Bone marrow (tissue), 2 donors: ENCODE results near the gene IL6ST.
"Not testable (repeated sequence)": the region's sequence is repeated elsewhere in the genome, so short reads cannot be mapped to it uniquely, and the experiment has no call there.

Experiments used
- DNase-seq, 2 donors: peaks; one replicate each; lab custom pipeline; 2025; lab: John Stamatoyannopoulos, UW

Gene IL6ST

DNA sequence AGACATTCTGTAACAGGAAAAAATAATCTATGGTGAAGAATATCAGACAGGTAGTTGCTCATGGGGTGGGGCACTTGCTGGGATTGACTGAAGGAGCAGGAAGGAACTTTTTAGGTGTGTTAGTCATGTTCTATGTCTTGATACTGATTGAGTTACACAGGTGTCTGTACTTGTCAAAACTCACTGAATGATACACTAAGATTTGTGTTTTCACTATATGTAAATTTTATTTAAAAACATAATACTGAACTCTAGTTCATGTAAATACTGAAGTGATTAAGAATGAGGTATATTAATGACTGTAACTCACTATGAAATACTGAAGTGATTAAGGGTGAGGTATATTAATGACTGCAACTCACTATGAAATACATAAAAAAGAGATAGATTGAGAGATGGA lies 28.5 kb downstream of the IL6ST start:
- DNase-seq: no peak

DNA sequence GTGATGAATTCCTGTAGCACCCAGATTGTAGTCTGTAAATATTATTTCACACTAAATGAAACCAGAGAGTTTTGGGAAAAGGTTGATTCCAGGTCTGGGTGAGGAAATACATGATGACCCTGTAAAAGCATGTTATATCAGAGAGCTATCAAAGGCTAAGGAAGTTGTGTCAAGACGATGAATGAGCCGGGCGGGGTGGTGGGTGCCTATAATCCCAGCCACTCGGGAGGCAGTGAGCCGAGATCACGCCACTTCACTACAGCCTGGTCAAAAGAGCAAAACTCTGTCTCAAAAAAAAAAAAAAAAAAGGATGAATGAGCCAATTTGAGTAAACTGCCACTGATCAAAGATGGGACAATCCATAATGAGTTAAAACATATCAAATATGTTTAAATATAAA lies 29.2 kb downstream of the IL6ST start:
- no peak for DNase-seq

DNA sequence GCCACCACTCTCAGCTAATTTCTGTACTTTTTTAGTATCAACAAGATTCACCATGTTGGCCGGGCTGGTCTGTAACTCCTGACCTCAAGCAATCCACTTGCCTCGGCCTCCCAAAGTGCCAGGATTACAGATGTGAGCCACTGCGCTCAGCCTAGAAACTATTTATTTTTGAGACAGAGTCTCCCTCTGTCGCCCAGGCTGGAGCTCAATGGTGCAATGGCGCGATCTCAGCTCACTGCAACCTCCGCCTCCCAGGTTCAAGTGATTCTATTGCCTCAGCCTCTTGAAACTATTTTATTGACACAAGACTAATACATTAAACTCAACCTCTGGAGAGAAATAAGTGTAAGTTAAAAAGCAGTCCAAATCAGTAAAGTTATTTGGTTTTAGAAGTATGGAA lies 34.0 kb downstream of the IL6ST start:
- DNase-seq: no peak

DNA sequence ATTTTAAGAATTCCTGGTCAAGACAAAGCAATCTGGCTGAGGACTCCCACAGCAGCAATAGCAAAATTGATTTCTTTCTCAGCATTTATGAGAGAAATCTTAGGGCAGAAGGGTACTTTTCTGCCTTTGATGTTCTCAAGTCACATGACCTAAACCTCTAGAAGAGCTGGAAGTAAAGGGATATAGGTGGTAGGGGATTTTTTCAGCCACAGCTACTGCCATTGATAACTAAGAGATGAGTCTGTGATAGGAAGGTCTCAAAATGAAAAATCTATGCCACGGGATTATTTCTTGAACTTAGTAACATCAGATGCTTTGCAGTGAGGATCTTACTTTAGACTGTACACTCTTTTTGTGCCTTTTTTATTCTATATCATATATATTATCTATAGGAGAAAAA lies 35.6 kb downstream of the IL6ST start:
- DNase-seq: no peak

DNA sequence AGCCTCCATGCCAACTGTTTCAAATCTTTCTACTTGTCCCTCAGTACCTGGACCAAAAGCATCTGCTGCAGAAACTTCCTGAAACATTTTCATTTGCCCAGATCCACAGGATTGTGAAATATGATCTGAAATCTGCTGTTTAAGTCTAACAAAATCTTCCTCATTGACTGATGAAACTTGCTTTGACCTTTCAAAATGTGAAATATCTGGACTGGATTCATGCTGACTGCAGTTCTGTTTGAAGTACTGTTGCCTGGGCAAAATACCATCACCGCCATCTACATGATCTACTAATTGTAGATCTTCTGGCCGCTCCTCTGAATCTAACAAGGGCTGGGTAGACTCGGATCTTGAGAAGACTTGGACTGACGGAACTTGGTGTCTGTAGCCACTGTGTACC lies 53.6 kb downstream of the IL6ST start:
- DNase-seq: not testable (repeated sequence)

DNA sequence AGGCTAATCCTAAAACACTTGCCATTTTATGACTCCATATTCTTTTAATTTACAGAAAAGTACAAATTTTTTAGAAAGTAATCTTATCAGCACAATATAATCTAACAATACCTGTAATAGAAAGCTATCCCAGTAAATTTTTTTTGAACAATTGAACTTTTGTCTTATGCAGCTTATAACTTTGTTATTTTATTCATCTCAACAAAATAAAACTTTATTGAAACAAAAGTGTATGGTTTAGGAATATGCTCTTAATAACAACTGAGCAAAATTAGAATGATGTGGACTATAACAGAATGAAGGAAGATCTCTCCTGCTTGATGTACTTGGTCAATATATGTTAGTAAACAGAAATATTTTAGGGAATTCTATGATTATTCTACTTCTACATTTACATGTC lies 57.2 kb downstream of the IL6ST start:
- DNase-seq: not testable (repeated sequence)

DNA sequence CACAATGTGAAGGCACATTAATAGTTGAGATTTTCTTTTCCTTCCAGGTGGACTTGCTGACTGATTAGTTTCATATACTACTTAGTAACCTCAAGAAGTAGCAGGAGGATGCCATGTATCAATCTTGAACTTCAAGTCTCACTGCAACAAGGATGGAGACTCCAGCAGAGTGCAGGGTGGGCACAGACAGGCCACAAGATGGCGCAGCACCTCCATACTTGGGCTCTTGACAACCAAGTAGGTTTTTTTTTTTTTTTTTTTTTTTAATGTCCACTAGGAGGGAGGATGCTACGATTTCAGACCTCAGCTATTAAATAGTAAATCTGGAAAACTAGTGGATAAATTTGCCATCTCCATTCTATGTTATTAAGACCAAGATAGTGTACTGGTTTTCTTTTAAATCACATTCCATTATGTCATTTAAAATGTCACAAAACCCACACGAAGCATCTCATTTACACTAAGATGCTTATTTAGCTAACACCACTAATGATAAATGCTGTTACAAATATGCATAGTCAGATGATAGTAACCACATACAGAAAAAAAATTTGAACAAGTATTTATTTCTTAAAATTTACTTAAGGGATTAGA lies 58.6 kb downstream of the IL6ST start:
- DNase-seq: peak; percentile 16 to 74

DNA sequence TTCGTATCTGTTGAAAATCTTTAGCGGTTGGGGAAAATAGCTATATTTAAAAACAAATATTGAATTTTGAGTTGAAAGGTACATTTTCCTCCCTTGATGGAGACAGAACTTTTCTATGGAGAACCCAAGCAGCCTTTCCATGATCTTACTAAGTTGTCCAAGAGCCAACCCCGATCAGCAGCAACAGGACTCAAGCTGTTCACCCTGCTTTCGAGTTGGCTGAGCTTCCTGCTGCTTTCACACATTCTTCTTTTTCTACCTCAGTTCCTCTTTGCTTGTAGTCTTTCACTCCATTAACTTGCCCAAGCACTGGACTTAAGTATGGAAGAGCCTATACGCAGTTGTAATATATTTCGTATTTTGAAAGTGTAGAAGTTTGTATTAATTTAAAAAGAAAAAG lies 59.4 kb downstream of the IL6ST start:
- DNase-seq: no peak

DNA sequence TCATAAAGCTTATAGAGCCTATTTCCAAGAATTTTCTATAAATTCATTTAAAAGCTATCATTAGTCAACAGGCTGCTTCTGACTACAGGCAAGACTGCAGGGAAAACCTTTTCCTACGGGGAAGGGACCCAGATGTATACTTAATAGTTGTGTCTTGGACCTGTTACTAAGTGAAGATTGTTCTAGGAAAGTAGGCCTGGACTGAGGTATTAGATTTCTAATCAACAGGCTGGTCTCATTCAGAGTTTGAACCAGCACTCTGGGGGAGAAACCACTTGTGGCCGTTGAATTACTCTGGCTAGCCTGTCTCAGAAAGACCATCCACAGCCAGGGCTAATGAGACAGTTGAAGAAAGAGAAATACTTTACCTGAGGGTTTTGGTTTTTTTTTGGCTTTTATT lies 60.0 kb downstream of the IL6ST start:
- DNase-seq: no peak

DNA sequence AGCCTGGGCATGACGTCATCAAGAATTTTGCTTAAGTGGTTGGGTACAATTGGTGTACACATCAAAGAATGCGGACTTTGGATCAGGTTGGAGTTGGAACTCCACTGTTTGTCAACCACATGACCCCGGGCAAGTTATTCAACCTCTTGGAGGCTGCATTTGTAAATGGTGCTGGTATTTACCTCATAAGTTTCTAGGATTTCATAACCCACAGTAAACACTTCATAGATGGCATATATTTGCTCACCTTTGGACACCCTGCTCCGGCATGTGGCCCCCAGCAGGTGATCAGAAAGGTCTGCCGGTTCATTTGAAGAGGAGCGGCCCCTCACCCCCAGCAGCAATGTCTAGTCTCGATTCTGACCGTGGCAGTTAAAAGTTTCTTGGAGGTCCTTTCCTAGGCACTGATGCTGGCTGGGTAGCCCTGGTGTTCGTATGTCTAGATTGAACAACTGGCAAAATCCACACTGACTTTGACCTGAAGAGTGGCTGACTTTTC lies 60.6 kb downstream of the IL6ST start:
- DNase-seq: no peak

DNA sequence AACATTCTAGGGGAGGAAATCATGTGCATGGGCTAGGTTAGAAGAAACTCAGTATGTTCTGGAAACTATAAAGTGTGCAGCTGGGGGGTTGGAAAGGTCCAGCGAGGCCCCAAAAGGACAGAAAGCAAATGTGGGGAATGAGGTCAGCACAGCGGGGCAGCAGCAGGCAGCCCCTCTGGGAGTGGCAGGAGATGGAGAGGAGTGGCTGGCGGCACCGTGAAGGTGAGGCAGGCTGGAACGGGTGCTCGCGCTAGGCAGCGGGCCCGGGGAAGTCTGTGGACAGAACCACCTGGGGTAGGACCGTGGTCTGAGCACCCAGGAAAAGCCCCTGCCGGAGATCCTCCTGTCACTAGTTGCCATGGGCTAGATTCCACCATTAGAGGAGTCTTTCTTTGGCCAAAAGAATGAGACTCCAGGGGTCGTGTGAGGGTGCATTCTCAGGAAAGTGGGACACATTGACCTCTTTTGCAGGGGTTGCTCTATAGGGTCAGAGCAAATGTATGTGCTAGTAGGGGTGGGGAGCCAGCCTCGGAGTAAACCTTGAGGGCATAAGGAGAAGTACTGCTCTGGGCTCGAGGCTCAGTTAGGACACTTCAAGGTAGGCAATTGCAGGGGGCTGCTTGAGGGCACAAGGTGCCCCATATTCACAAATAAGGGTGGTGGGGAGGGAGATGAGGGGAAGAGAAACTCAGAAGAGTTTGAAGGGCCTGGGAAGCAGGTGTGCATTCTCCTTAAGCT lies 61.2 kb downstream of the IL6ST start:
- DNase-seq: no peak

DNA sequence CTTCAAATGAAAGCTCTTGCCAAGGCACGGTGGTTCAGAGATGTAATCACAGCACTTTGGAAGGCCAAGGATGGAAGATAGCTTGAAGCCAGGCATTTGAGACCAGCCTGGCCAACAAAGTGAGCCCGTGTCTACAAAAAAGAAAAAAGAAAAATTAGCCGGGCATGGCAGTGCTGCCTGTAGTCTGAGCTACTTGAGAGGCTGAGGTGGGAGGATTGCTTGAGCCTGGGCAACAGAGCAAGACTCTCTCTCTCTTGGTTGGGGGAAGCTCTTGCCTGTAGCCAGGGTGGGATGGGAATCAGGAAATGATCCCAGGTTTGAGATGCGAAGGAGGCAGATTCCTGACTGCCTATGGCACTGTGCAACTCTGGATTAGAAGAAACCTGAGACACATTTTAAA lies 62.1 kb downstream of the IL6ST start:
- DNase-seq: no peak

DNA sequence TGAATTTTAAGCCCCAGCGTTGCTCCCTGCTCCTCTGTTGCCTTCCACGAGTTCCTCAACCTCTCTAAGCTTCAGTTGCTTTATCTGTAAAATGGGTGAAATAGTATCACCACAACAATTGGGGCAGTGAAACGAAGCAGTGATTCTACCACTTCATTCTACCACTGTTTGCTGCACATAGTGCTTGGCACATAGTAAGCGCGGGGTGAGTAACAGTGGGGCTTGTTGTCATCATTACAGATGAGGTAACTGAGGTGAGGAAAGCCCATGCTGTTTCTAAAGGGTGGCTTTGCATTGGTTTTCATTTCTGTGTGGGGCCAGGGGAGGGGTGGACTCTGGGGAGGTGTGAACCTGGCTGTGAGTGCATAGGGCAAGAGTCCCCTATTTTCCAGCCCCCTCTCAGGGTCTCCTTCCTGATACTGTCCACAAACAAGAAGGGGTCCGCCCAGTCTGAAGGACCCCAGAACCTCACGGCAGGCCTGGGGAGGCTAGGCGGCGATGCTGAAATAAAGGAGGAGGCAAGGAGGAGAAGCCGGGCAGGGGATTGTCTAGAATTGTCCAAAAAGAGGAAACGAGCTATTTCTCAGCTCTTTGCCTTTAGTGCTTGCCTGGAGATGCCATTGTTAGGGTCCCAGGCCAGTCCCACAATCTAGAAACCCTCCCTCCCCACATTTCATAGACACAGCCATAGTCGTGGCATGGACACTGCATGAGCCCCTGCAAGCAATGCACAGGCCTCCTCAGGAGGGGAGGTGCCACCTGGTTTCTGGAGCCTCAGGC lies 65.6 kb downstream of the IL6ST start:
- no peak for DNase-seq

DNA sequence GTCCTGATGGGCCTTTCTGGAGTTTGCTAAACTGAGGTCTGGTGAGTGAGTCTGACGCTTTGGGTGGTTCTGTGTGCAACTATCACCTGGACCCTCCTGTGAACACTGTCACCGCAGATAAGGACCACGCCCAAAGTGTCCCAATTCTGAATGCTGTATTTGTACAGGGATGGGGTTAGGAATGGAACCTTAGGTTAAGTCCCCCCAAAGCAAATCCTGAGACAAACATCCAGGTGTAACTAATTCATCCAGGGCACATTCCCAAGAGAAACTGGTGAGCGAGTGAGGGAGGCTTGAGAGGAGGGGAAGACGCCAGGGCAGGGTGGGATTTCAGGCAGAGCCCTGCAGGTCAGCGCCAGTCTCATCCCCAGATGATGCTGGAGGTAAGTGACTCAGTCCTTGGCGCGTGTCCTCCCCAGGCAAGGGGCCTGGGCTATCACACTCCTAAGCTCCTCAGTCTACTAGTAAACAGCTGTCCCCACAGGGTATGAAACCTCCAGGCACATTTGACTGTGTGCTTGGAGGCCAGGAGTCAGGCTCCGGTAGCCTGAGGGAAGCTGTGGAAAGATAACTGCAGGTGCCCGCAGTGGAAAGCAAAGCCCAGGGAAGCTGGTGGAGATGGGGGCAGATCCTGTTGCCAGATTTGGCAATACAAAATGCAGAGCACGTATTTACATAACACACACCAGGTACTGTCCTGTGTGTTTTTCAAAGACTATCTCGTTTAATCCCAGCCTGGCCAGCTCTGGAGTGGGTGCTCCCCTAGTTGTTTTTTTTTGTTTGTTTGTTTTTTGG lies 66.7 kb downstream of the IL6ST start:
- DNase-seq: no peak

DNA sequence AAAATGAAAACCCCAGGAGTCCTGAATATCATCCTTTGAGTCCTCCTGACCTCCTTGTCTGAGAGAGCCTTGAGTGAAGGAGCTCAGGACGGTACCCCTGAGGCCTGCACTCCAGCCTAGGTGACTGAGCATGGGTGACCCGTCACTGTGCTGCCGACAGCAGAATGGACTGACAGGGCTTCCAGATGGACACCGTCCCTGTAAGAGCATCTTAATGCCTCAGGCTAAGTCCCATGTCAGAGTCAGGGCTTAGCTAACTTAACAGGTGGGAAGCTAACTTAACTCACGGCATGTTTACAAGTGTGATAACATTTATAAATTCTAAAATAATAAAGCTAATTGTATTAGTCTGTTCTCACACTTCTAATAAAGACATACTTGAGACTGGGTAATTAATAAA lies 68.3 kb downstream of the IL6ST start:
- DNase-seq: no peak

DNA sequence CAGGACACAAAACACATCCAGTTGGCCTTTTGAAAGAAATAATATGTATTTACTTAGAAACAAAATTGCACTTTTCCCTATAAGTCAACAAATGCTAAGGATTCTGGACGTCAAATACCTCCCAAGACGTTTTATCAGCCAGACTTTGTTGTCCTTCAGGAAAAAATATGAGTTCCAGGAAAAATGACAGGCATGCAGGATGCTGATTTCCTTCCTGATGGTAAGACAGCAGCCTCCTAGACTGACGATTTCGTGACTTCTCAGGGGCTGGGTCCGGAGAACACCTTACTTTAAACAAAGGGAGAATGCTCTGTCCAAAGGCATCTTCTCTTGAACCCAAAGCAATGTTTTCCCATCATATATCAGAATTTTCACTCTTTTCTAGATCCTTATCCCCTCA lies 69.1 kb downstream of the IL6ST start:
- no peak for DNase-seq

DNA sequence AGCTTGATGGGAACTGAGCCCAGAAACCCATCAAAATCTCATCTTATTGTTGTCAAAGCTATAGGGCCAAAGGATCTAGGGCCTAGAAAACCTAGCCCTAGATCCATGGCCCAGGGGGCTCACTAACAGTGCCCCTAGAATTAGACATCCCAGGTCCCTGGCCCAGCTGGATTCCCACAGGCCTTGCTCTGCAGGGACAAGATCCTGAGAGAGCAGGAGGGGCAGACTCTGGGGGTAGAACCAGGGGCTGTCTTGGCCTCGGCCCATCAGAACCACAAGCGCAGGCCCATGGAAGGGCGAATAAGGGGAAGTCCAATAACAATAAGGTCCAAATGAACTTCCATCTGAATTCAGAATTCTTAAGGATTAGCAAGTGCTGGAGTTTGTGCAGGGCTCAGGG lies 69.6 kb downstream of the IL6ST start:
- no peak for DNase-seq

DNA sequence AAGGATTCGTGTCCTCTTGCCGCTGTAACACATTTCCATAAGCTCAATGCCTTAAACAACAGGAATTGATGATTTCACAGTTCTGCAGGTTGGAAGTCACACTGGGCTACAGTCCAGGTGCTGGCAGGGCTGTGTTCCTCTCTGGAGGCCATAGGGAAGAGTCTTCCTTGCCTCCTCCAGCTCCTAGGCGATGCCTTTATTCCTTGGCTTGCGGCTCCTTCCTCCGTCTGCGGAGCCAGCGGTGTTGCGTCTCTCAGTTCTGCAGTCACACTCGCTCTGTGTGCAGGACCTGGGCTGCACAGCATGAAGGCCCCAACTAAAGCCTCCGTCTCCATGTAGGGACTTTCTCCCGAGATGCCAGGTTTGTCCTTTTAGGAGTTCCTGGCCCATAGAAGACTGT lies 70.0 kb downstream of the IL6ST start:
- DNase-seq: no peak

DNA sequence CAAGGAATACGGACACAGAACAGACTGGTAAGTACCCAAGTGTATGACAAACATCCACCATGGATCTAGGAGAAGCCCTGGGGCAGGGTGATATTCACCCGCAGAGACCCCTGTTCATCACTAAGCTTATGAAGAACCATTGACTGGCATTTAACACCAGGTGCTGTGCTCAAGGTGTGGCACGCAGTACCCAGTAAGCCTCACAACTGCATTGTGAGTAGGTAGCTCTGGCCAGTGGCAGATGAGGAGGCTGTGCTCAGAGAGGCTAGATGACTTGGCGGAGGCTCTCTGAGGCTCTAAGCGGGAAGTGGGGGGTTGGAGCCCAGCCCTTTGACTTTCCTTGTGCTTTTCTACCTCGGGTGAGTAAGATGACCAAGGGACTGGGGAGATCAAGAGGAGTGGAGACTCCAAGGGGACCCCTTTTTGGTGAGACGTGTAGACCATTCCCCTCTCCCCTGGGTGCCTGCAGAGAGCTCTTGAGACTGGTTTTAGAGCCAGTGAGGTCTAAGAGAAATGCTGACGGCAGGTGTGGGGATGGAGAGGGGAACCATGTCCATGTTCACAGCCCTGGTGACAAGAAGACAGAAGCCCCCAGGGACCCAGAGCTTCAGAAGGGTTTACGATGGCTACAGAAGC lies 70.8 kb downstream of the IL6ST start:
- no peak for DNase-seq

DNA sequence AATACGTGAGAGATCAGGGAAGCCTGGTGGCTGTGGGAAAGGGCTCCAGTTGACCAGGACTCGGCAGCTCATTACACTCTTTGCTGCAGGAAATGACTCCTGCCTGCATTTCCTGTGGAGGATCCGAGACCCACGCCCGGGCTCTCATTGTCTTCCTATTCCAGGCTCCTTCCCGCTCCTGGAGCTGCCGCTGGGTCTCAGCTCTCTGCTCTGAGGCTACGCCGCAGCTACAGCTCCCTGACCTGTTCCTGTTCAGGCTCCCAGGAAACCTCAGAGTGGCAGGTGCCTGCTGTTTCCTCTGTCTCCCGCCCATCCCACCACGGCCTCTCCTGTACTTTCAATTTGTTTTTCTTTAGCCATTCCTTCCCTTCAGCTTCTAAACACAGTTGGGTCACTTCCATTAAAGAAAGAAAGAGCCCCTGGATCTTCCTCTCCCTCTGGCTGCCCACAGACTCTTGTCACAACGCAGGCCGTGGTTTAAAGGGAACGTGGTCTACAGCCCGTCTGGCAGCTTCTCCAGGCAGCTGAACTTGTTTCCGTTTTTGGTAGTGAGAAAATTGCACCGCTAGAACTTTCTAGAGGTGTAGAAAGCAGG lies 71.5 kb downstream of the IL6ST start:
- peak in 1 of 2 donors; percentile 50 for DNase-seq

DNA sequence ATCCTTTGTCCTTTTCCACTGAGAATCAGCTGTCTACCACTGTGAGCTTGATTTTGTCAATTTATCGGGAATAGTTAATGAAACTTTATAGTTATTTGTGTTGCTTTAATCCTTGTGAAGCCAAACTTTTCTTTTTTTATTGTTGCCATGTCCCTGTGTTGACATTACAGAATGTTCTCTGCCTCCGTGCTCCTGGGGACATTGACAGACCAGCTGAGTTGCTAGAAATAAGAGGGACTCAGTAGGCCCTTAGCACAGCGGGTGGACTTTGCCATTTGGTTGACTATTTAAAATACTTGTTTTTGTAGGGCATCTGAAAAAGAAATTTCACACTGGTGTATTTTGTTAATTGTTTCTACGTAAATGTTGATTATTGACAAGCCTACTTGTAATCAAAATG lies 73.1 kb downstream of the IL6ST start:
- no peak for DNase-seq
